Heart left ventricle (tissue), 16 donors: ENCODE data around the gene WWC1. TPM values are rescaled to one million over a fixed set of nuclear protein-coding genes. Genes with fewer than 3 reads are reported as not detected.

Source experiments
- ATAC-seq, 4 donors: fragments of 200-7000 bp; cut with Tn5 transposase; one replicate each; pipeline ENCODE4 v1.9.1; 2020 to 2022; ENCODE audit warnings: moderate library complexity in 4 of 4, mild to moderate bottlenecking in 3 of 4, moderate number of reproducible peaks in 1 of 4
- DNase-seq, 5 donors: peaks; one replicate each; pipeline ENCODE4 v3.0.0-alpha.2; 2020
- H3K27ac ChIP-seq, 12 donors: fragments of 200-600 bp; sonication (generic) in 4 of 12; one replicate each; pipeline versions ENCODE4 v1.5.0 to v1.8.0; 2016 to 2022; ENCODE audit warnings: mild to moderate bottlenecking in 2 of 12
- H3K27me3 ChIP-seq, 9 donors: fragments of 200-600 bp; sonication (generic) in 2 of 9; one replicate each; pipeline versions ENCODE4 v1.5.1 to v1.8.0; 2016 to 2022; ENCODE audit warnings: mild to moderate bottlenecking in 3 of 9
- H3K36me3 ChIP-seq, 9 donors: fragments of 200-600 bp; sonication (generic) in 2 of 9; one replicate each; pipeline versions ENCODE4 v1.5.0 to v1.8.0; 2018 to 2022; ENCODE audit warnings: mild to moderate bottlenecking in 2 of 9
- H3K4me1 ChIP-seq, 12 donors: fragments of 200-600 bp; sonication (generic) in 4 of 12; one replicate each; pipeline versions ENCODE4 v1.5.0 to v1.8.0; 2016 to 2022; ENCODE audit warnings: mild to moderate bottlenecking in 3 of 12
- H3K4me3 ChIP-seq, 12 donors: fragments of 200-600 bp; sonication (generic) in 4 of 12; one replicate each; pipeline versions ENCODE4 v1.5.0 to v1.8.0; 2017 to 2022; ENCODE audit warnings: mild to moderate bottlenecking in 9 of 12, moderate library complexity in 4 of 12
- H3K9me3 ChIP-seq, 12 donors: fragments of 200-600 bp; sonication (generic) in 4 of 12; one replicate each; pipeline versions ENCODE4 v1.5.0 to v1.8.0; 2016 to 2022; ENCODE audit warnings: mild to moderate bottlenecking in 1 of 12
- POLR2A ChIP-seq, 2 donors: fragments of 450-650 bp; IDR thresholded peaks; one replicate each; pipeline ENCODE4 v1.6.1; 2017; ENCODE audit warnings: antibody characterized with exemption in 2 of 2, mild to moderate bottlenecking in 2 of 2, moderate library complexity in 2 of 2
- WGBS, 4 donors: extraction: QIAGEN DNeasy Blood & Tissue Kit in 2 of 4; methylation state at CpG; one replicate each; pipeline versions ENCODE4 v1.1.5 to v1.1.7; 2013 to 2018; 5-methylcytosine and 5-hydroxymethylcytosine counted together
- intact Hi-C, 10 donors: fragments of 100-400 bp; cut with DNase I; formaldehyde crosslinking; loops; one replicate each; pipeline versions ENCODE4 v1.11.1 to v1.14.2; 2022
- polyA plus RNA-seq, 2 donors: library from polyadenylated mRNA; stranded (reverse); fragments of 200-250 nt; gene quantifications; one replicate each; pipeline ENCODE4 v1.2.3, GENCODE V29; 2013
- total RNA-seq, 9 donors: library from RNA; depleted of rRNA in 2 of 9; stranded (reverse); fragments of >200 nt in 2 of 9; fragmentation: NEBNext Ultra II Directional in 3 of 9; extraction: Animal tissue kit (Norgen Biotek cat#: 25700) in 3 of 9; gene quantifications; one replicate each; pipeline versions ENCODE4 v1.1.0 to v1.2.4, GENCODE V29; 2016 to 2023
- TF ChIP-seq, protein P1 (sequence below), 12 donors: fragments of 200-600 bp; sonication (generic) in 4 of 12; IDR thresholded peaks; one replicate each; pipeline versions ENCODE4 v1.5.0 to v1.8.0; 2018 to 2022; ENCODE audit warnings: antibody characterized with exemption in 12 of 12, mild to moderate bottlenecking in 5 of 12
- donor health status: ischemic (EF 13 %, LVEDD 7.1; RV severe dilation, severe dysfunction).
- donor health status: healthy with polysubstance abuse.
- donor health status: DM: no; HTN: yes; CAD: no.
- donor health status: DM: no; HTN: no; CAD: no.
- donor health status: ischemic (EF 25% LVEDD 6.9; RV normal size, moderate dysfunction).
- donor health status: ischemic (EF 25% LVEDD 5.7; RV mildly dilated, moderate dysfunction).
- donor health status: healthy.
- donor health status: DM: yes; HTN: yes; CAD: no.
- donor health status: ischemic (EF 35%, LVEDD 5.7; RV mildly dilated, moderate dysfunction).
- donor health status: nonischemic (EF 11% LVEDD 7.7; RV severe dilation, severe dysfunction).
- donor health status: DM: yes; HTN: yes; CAD: no.
- donor health status: PGD.
- donor health status: ischemic (EF 29% LVEDD 5.4; RV normal size, mild dysfunction).
- donor health status: nonischemic (EF 23%, LVEDD 6.1; RV moderate dilation, normal function).

Gene WWC1
- total and polyA plus RNA-seq, 11 donors: 0.23 to 21.5 (median 1.7) TPM

DNA sequence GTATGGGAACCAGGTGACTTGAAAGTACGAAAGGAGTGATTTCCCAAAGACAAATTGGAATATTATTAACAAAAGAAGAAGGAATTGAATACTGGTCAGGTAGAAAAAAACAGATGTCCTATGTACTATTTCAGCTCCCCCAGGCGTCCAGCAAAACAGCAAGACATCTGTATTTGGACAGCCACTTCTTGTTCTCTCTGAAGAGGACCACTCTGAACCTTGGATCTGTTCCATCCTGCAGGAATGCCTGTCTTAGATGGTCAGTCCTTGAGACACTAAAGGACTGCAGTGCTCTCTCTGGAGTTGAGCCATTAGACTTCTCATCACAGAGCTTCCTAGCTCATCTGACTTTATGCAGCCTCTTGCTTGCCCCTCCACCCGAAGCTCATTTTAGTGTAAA lies 120.4 kb downstream of the WWC1 start:
- no peak for DNase-seq
- no peak overlapping the region for H3K27ac ChIP-seq
- H3K4me3 ChIP-seq: no peak overlapping the region
- H3K4me1 ChIP-seq: peaks cover 0 to 22% (median 2%) of the 10 kb centered on the region in 12 donors
- no peaks in the 10 kb centered on the region for H3K27me3 ChIP-seq
- TF ChIP-seq POLR2A (IDR thresholded peaks at IDR 0.05): no peak
- TF ChIP-seq, protein P1, sequence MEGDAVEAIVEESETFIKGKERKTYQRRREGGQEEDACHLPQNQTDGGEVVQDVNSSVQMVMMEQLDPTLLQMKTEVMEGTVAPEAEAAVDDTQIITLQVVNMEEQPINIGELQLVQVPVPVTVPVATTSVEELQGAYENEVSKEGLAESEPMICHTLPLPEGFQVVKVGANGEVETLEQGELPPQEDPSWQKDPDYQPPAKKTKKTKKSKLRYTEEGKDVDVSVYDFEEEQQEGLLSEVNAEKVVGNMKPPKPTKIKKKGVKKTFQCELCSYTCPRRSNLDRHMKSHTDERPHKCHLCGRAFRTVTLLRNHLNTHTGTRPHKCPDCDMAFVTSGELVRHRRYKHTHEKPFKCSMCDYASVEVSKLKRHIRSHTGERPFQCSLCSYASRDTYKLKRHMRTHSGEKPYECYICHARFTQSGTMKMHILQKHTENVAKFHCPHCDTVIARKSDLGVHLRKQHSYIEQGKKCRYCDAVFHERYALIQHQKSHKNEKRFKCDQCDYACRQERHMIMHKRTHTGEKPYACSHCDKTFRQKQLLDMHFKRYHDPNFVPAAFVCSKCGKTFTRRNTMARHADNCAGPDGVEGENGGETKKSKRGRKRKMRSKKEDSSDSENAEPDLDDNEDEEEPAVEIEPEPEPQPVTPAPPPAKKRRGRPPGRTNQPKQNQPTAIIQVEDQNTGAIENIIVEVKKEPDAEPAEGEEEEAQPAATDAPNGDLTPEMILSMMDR (IDR thresholded peaks at IDR 0.05): no peak
- H3K9me3 ChIP-seq: no peaks in the 10 kb centered on the region
- WGBS, 4 donors: 62 to 66% (median 63%) methylated on average over 3 of the region's 3 CpGs
- ATAC-seq: no peak
- no peaks in the 10 kb centered on the region for H3K36me3 ChIP-seq
- intact Hi-C loops: no loop called here

DNA sequence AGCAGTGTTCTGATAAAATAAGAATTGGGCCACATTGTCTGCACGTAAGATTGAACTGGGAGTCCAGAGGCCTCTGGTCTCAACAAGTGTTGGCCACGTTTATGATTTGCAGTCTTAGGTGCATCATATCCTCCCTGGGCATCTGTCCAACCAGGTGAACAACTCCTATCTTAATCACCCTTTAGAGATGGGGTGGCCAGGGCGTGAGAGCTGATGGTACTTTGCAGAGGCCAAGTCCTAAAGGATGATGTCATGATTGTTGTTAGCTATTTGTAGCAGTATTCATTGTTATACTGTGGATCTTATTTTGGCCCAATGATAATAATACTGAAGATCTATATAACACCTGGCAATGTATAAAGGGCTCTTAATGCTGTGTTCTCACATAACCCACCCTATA lies 121.6 kb downstream of the WWC1 start:
- DNase-seq (no peak), ATAC-seq (no peak)
- Histone ChIP-seq H3K9me3 (no peaks in the 10 kb centered on the region), H3K27ac (no peak overlapping the region), H3K4me1 (peaks cover 0 to 22% (median 2%) of the 10 kb centered on the region in 12 donors), H3K36me3 (no peaks in the 10 kb centered on the region), H3K4me3 (no peak overlapping the region), H3K27me3 (no peaks in the 10 kb centered on the region)
- 73 to 82% (median 79%) methylated on average over 3 of the region's 3 CpGs for WGBS, 4 donors
- intact Hi-C loops: no loop called here
- TF ChIP-seq, protein P1 (IDR thresholded peaks at IDR 0.05): no peak
- no peak for TF ChIP-seq POLR2A (IDR thresholded peaks at IDR 0.05)

DNA sequence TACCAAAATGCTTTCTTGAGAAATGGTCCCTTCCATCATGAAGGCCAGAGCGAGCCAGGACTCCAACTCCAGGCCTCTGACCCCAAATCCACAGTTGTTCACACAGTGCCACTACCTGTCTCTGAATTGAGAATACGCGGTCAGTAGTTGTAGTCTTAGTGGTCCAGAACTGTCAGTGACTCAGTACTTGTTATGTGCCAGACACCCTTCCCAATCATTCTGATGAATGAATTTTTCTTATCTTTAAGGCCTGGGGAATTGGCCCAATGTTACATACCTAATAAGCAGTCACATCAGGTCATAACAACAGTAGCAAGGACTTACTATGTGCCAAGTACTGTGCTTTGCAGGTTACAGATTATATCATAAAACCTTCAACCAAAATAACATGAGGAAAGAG lies 122.2 kb downstream of the WWC1 start:
- no peak for DNase-seq
- Histone ChIP-seq H3K27me3 (no peaks in the 10 kb centered on the region), H3K27ac (no peak overlapping the region), H3K4me3 (no peak overlapping the region), H3K36me3 (no peaks in the 10 kb centered on the region), H3K4me1 (peaks cover 0 to 18% (median 2%) of the 10 kb centered on the region in 12 donors), H3K9me3 (no peaks in the 10 kb centered on the region)
- 87 to 96% (median 91%) methylated on average over 3 of the region's 3 CpGs for WGBS, 4 donors
- ATAC-seq: no peak
- intact Hi-C loops: no loop called here
- TF ChIP-seq, protein P1 (IDR thresholded peaks at IDR 0.05): no peak
- TF ChIP-seq POLR2A (IDR thresholded peaks at IDR 0.05): no peak

DNA sequence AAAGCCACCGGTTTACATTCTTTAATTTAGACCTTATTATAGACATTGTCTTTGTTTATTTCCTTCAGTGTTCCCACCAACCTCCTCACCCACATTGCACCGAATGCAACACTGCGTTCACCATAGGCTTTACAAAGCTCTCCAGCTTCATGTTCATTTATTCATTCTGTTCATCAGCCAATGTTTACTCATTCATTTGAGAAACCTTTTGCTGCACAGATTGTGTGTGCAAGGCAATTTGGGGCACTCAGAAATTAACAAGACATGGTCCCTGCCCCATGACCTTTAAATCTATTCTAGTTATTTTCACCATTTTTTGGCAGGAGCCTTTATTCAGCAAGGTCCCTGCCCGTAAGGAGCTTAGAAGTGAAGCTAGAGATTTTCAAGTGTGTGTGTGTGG lies 124.0 kb downstream of the WWC1 start:
- 85 to 93% (median 88%) methylated on average over 4 of the region's 4 CpGs for WGBS, 4 donors
- no peak overlapping the region for H3K27ac ChIP-seq

More for the DNA sequence above, 124.0 kb downstream of the WWC1 start:
- no peak for TF ChIP-seq POLR2A (IDR thresholded peaks at IDR 0.05)
- TF ChIP-seq, protein P1 (IDR thresholded peaks at IDR 0.05): no peak
- Histone ChIP-seq H3K9me3 (no peaks in the 10 kb centered on the region), H3K27me3 (no peaks in the 10 kb centered on the region), H3K4me1 (peaks cover 0 to 5% (median 0%) of the 10 kb centered on the region in 12 donors), H3K36me3 (no peaks in the 10 kb centered on the region), H3K4me3 (no peak overlapping the region)
- ATAC-seq (no peak), DNase-seq (no peak)
- intact Hi-C loops: no loop called here
